CD4-positive, alpha-beta T cell treated with Interleukin-17A for 4 hours (primary cell): Measurements from ENCODE around the gene MYCBPAP.

ENCODE experiments used
- DNase-seq: peaks from one replicate; pipeline ENCODE4 v3.0.0-alpha.2; 2020; ENCODE audit warnings: mixed read lengths

The MYCBPAP gene

DNA sequence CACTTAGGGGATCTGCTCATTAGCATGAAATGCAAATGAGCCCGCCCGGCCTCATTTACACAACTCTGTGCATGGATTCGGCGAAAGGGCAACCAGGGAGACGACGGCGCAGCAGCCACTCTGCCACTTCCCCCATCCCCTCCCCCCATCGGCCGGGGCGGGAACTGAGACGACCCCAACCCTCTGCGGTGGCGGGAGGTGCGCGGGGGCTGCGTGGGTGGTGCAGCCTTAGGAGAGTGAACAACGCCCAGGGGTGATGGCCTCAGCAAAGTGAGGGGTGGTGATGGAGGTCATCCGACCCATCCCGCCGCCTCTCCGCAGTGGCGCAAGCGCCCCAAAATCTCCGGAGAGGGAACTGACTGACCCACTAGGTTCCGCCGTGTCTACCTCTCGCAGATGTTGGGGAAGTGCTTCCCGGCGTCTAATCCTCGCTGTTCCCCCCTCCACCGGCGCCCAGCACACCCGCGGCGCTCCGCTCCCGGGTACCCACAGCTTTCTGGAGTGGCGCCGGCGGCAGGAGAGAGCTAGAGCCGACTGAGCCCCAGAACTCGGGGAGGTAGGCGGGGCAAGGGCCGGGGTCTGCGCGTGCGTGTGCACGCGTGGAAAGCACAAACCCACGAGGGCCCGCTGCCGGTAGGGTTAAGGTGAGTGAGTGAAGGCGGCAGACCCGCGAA lies 50.8 kb downstream of the MYCBPAP start:
- DNase-seq, result peak; percentile 47

DNA sequence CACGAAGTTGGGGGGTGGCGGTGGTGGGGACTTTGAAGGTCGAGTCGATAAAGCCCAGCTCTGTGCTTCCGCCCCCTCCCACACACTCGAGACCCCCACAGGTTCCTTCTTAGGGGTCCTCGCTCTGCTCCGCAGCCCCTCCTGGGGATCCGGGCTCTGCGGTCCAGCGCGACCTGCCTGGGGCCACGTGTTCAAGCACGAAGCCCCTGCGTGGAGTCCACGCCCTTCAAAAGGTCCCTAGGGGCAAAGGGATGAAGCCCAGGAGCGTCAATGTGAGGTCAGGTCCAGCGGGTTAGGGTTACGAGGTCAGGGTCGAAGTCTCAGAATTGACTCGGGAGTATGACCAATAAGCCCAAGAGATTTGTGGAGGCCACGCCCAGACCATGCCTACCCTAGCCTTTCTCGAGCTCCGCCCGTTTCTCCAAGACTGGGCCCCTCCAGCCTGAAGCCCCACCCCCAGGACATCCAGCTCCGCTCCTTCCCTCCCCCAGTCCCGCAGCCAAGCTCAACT lies 51.5 kb downstream of the MYCBPAP start:
- DNase-seq, result peak; percentile 49

DNA sequence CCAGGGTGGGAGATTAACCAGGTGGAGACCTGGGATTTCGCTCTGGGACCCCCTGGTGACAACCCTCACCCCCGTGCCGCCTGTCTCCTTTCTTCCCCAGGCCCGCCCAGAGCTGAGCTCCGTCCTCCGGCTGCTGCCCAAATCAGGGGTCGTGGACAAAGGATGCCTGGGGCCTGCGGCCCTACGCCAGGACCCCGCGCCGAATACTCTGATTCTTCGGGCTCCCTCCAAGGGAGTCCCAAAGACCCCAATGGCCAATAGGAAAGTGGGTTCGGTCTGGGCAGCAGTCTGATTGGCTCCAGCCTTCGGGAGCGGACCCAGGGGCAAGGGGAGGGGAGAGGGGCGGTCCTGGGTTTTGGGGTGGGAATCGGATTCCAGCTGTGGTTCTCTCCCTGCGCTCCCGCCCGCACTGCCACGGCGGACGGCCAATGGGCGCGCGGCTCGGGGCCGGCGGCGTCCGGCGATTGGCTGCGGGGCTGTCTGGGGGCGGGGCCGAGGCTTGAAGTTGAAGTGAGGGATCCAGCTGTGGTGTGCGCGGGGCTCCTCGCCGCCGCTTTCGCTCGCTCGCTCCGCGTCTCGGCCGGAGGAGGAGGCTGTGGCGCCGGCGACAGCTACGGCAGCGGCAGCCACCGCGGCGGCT lies 52.1 kb downstream of the MYCBPAP start, which contains the start of gene CACNA1G:
Gene CACNA1G, plus strand, starts transcription at position 531 of the 640 bp plus-strand sequence. CDS start 745 bp downstream, outside the sequence.
- DNase-seq, result peak; percentile 91

DNA sequence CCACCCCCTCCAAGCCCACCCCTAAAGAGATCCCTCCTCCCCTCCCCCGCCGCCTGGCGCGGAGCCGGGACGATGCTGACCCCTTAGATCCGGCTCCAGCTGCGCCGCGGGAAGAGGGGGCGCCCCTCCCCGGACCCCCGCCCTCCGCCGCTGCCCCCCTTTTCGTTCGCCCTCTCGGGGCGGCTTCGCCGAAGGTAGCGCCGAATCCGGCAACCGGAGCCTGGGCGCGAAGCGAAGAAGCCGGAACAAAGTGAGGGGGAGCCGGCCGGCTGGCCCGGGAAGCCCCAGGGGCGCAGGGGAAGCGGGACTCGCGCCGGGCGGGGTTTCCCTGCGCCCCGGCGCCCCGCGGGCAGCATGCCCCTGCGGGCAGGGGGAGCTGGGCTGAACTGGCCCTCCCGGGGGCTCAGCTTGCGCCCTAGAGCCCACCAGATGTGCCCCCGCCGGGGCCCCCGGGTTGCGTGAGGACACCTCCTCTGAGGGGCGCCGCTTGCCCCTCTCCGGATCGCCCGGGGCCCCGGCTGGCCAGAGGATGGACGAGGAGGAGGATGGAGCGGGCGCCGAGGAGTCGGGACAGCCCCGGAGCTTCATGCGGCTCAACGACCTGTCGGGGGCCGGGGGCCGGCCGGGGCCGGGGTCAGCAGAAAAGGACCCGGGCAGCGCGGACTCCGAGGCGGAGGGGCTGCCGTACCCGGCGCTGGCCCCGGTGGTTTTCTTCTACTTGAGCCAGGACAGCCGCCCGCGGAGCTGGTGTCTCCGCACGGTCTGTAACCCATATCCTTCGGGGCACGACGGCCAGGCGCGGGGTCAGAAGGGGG lies 52.9 kb downstream of the MYCBPAP start:
- DNase-seq, result peak; percentile 34

DNA sequence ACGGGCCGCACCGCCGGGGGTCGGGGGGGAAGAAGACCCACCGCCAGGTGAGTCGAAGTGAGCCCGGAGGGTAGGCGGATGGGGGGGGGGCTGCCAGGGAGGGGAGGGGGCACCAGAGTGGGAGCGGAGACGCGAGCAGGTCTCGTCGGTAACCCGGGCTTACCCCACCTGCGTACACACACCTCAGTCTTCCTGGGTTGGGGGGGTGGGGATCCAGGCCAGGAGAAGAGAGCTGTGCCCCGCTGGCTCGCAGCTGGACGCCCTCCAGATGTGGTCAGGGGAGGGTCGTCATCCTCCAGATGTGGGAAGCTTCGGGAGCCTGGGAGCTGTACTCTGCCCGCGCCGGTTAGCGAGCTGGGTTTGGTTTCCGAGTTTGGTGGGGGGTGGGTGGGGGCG lies 53.5 kb downstream of the MYCBPAP start:
- DNase-seq, result peak; percentile 23

DNA sequence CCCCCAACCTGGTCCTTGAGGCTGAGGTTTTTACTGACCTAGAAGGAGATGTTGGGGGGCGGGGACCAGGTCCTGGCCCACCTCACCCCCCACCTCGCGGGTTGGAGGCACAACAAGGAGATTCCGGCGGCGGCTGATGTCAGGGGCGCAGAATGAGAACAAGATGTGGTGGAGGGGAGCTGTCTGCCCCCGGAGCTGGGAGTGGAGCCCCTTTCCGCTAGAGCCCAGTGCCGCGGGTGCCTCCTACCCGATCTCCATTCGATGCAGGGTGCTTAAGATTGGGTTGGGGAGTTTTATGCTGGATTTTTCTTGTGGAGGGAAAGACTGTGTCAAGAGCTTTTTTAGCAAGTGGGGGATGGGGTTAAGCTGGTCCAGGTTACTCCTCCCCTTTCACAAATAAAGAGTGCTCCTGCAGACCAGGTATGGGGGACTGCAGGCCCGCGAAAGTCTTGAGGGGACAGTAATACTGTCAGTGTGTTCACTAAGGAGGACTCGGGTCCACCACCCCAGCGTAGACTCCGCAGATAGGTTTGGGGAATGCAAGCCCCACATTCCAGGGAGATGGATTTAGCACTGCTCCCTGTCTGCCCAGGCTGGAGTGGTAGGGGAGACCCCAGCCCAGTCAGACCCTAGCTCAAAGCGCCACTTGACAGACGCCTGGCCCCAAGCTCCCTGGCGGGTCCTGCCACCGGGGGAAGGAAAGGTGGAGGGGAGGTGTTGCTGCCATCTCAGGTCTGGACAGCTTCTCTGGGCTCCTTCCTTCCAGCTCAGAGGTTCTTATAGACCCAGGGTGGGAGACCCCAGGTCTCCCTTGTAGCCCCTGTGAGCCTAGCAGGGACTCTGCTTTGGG lies 54.2 kb downstream of the MYCBPAP start:
- DNase-seq, result peak; percentile 25

DNA sequence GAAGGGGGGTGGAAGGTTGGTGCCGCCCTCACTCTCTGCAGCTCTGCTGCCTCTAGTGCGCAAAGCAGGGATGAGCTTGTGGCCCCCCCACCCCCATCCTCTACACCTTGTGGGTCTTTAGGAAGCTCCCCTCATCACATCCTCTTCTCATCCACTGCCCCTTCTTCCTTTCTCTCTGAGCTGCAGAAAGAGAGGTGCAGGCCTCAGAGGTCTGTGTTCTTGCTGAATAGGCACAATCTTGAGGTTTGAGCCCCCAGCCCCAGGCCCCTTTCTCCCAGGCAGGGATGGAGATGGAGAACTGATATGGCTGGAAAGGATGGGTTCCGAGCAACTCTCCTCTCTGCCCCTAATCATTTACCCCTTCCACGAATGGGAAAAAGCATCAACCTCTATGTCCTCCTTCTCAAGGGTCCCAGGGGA lies 54.9 kb downstream of the MYCBPAP start:
- no peak for DNase-seq

DNA sequence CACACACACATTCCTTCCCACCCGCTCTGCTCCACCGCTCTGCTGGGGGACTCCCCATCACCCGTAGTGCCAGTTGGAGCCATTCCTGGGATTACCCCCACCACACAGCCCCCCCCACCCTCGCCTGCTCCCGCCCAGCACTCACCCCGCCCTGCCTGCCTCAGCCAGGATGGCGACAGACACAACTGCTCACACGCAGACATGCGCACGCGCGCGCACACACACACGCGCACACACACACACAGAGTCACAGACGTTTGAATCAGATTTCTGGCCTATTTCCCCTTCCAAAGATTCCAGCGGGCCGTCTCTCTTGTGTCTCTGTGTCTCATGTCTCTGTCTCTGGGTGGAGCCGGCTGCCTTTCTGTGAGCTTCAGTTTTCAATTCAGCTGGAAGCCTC lies 56.7 kb downstream of the MYCBPAP start:
- peak; percentile 19 for DNase-seq

DNA sequence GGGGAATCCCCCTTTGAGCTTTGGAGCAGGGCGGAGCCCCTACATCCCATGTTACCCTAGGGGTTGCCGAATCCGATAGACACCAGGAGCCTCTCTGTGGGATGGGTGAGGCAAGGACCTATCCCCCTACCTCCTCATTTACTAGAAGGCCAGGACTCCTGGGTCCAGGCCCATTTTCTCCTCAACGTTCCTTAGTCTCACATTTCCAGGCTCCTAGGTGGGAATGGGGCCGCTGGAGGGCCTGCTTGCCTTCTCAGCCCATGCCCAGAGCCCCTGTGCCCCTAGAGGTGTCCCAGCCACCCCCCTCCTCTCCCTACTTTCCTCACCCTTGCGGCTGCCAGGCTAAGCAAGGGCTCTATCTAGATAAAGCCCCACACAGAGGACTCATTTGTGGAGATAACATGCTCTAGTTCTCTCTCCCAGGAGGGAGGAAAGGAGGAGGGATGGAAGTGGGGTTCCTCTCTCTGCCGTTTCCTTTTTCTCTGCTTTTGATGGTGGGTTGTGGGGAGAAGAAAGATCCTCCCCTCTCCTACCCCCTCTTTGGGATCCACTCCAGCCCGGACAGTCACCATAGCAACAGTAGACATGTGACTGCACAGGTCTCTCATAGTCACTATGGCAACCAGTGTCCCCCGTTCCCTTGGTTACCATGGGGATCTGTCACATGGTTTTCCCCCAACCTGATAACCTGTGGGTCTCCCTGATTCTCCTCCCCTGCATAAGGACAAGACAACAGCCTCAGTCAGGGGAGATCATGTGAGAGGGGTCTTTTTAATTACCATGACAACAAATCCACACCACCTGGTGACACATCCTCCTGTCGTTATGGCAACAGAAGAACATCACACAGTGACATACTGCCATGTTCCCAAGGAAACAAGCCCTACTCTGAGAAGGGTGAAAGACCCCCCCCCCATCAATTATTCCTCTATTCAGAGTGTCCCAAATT lies 57.4 kb downstream of the MYCBPAP start:
- no peak for DNase-seq

DNA sequence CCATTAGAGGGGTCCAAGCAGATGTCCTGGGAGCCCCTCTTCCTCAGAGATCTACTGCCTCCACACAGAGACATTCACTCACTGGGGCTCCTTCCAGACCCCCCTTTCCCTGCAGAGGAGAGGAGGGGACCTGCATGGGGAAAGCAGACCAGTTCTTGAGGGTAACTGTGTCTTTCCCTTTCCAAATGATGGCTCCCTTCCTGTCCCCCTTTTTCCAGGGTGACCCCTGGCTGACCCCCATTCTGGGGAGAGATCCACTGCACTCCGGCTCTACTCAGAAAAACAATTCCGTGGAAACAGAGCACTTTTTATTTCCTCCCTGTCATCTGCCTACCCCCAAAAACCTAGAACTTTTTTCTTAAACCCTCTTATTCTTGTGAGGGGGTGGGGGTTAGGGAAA lies 58.6 kb downstream of the MYCBPAP start:
- DNase-seq, result no peak

DNA sequence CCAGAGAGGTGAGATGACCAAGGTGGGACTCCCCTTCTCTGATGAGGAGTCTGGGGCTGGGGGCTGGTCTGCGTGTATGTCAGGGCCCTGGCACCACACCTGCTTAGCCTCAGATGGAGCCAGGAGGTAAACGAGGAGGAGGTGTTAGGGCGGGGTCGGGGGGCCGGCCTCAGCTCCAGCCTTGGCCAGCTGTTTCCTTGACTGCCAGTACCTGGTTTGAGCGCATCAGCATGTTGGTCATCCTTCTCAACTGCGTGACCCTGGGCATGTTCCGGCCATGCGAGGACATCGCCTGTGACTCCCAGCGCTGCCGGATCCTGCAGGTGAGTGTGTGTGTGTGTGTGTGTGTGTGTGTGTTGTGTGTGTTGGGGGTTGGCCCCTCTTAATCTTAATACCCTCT lies 60.4 kb downstream of the MYCBPAP start:
- no peak for DNase-seq

DNA sequence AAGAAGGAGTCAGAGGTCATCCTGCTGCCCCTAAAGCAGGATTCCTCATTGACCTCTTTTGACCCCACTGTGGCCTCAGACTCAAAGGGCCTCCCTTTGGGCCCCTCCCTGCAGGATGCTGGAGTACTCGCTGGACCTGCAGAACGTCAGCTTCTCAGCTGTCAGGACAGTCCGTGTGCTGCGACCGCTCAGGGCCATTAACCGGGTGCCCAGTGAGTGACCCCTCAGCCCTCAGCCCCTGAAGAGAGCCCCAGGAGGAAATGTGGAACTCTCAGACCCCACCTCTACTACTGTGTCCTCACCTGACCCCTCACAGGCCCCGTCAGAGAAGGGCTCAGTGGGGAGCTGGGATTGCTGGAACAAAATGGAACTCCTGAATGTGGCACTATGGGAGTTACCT lies 61.4 kb downstream of the MYCBPAP start:
- DNase-seq, result no peak

DNA sequence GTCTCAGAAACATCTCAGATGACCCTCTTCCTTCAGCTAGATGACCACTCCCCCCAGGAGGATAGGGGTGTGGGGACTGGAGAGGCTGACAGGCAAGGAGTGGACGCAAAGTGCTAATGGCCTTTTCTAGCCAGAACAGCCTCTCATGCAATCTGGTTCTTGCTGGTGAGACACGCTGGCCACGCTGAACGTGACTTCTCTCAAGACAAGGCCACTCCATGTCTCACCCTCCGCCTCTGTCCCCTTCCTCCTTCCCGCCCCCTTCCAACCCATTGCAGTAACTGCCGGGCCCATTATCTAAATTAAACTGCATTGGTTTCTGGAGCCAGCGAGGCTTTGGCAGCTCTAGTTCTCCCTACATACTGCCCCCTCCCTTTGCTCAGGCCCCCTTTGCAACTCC lies 61.8 kb downstream of the MYCBPAP start:
- DNase-seq, result no peak

DNA sequence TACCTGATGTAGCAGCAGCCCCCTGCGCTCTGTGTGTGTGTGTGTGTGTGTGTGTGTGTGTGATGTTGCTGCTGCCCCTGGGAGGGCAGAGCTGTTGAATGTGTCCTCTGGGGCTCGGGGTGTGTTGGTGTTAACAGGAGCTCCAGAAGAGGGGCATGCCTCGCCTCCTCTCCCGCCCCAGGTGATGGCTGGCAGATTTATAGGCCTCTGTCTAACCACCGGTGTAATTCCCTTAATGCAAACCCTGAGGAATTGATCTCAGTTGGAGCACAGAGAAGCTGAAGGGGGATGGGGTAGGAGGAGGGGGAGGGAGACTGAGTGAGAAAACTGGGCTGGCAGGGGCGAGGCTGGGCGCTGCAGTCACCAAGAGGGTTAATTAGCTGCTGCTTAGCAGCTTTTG lies 62.3 kb downstream of the MYCBPAP start:
- DNase-seq, result no peak

DNA sequence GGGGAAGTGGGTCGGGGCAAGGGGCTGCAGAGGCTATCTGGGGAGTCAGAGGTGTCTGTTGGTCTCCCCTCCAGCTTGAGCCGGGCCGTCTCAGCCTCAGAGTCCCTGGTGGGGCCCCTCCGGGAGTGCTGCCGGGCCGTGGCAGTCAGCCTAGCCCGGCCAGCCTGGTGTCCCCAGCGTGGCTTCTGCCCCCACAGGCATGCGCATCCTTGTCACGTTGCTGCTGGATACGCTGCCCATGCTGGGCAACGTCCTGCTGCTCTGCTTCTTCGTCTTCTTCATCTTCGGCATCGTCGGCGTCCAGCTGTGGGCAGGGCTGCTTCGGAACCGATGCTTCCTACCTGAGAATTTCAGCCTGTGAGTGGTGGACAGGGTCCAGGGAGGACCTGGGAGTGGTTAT lies 63.4 kb downstream of the MYCBPAP start:
- DNase-seq, result no peak

DNA sequence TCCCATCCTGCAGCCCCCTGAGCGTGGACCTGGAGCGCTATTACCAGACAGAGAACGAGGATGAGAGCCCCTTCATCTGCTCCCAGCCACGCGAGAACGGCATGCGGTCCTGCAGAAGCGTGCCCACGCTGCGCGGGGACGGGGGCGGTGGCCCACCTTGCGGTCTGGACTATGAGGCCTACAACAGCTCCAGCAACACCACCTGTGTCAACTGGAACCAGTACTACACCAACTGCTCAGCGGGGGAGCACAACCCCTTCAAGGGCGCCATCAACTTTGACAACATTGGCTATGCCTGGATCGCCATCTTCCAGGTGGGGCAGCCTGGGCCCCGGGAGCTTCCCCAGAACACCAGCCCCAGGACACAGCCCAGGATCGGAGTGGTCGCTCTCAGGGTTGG lies 64.3 kb downstream of the MYCBPAP start:
- DNase-seq, result no peak

DNA sequence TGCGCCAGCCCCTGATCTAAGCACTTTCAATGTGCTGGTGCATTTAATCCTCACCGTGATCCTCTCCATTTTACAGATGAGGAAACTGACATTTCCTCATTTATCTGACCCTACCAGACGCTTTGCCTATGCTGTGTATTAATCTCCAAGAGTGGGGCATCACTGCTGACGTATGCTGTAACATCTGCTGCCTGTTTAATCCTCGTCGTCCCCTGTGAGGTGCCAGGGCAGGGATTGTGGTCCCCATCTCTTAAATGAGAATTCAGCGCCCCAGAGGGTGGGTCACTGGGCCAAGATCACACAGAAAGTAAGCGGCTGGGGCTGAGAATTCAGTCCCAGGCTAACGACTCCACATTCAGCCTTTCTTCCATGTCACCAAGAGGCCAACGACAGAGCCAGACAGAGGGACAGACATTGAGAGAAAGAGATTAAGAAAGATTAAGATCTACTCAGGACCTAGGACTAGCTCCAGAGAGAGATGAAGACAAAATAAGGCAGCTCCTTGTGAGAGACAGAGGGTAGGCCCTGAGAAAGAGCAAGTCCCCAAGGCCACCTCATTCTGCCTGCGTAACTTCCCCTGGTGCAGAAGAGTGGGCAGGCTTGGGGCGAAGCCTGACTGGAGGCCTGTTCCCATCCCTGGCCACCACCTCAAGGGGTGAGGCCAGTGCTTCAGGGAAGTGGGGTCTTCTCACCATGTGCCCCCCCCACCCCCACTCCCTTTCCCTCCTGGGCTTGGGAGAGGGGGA lies 65.8 kb downstream of the MYCBPAP start:
- DNase-seq, result no peak

DNA sequence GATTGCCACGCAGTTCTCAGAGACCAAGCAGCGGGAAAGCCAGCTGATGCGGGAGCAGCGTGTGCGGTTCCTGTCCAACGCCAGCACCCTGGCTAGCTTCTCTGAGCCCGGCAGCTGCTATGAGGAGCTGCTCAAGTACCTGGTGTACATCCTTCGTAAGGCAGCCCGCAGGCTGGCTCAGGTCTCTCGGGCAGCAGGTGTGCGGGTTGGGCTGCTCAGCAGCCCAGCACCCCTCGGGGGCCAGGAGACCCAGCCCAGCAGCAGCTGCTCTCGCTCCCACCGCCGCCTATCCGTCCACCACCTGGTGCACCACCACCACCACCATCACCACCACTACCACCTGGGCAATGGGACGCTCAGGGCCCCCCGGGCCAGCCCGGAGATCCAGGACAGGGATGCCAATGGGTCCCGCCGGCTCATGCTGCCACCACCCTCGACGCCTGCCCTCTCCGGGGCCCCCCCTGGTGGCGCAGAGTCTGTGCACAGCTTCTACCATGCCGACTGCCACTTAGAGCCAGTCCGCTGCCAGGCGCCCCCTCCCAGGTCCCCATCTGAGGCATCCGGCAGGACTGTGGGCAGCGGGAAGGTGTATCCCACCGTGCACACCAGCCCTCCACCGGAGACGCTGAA lies 67.5 kb downstream of the MYCBPAP start:
- DNase-seq, result peak; percentile 24

DNA sequence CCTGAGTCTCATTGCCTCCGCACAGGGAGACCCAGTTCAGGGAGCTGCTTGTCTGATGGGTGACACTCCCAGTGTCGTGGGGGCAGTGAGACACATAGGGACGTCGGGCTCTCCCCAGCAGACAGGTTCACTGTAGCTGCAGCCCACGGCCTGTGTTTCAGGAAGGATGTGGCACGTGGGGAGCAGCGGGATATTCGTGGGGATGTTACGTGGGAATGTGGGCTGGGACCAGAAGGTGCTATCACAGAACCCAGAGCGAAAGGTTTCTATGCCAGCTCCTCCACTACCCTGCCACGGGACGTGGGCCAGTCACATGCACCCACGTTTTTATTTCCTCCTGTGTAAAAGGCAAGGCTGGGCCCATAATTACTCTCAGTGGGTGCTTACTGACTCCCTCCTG lies 68.6 kb downstream of the MYCBPAP start:
- no peak for DNase-seq

DNA sequence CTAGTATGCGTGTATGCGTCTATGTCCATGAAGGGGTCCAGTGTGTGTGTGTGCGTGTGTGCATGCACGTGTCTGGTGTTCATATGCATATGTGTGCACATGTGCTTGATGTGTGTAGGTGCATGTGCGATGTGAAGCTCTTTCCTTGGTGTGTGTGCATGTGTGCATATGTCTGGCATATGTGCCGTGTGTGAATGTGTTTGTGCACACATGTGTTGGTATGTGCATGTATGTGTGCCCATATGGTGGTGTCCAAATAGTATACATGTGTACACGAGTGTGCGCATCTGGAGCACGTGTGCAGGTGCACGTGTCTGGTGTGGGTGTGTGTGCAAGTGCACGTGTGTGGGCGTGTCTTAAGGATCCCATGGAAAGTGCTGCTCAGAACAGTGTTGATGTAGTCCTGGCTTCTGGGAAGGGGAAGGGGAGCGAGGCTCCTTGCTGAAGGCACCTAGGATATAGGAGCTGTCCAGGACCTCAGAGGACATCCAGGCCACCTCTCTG lies 69.3 kb downstream of the MYCBPAP start:
- DNase-seq, result no peak
